Retinal pigment epithelial cell (primary cell): ENCODE measurements around the gene RPUSD2.
"Not testable (repeated sequence)": the region's sequence is repeated elsewhere in the genome, so short reads cannot be mapped to it uniquely, and the experiment has no call there.

ENCODE experiments used
- DNase-seq: peaks from one replicate; pipeline ENCODE4 v3.0.0-alpha.2; 2010; ENCODE audit warnings: low read depth
- H3K4me3 ChIP-seq: 2 replicates; pipeline ENCODE4 v1.5.1; 2011; ENCODE audit warnings: mild to moderate bottlenecking, low read length, control low read depth, moderate library complexity
- CTCF ChIP-seq: conservative IDR thresholded peaks from 2 replicates; pipeline ENCODE4 v1.5.1; 2011; ENCODE audit warnings: low read depth, low read length, control low read depth, inconsistent platforms

The RPUSD2 gene

GRCh38 chr15:40565333-40566238, 3.5 kb upstream of the RPUSD2 start:
- TF ChIP-seq CTCF = no peak
- peak overlapping the region; percentile 79 for H3K4me3 ChIP-seq
- DNase-seq = no peak

DNA sequence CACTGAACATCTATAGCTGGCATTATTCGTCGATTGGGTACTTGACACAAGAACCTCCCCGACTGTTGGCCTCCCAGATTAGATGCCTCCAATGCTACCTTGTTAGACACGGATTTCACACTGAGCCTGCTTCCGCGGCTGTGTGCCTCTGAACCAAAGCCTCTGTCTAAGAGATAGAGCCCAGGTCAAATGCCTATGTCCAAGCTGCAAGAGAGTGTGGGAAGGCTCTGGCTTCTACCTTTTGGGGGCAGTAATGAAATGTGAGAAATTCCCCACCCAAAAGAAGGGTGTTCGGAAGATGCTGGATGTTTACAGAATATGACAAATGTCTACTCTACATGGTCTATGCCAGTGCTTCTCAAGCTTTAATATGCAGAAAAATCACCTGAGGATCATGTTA, 2.0 kb upstream of the RPUSD2 start:
- H3K4me3 ChIP-seq = no peak overlapping the region
- no peak for DNase-seq
- peak; percentile 40 for TF ChIP-seq CTCF

DNA sequence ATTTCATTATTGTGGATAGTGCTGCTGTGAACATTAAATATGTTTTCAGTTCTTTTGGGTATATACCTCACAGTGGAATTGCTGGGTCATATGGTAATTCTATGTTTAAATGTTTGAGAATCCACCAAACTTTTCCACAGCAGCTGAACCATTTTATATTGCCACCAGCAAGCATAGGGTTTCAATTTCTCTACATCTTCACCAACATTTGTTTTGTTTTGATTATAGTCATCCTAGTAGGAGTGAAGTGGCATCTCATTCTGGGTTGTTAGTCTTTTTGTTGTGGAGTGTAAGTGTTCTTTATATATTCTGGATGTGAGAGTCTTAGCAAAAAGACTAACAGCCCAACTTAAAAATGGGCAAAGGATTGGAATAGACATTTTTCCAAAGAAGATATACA, 6.0 kb downstream of the RPUSD2 start:
- no peak for DNase-seq
- no peak overlapping the region for H3K4me3 ChIP-seq
- no peak for TF ChIP-seq CTCF

DNA sequence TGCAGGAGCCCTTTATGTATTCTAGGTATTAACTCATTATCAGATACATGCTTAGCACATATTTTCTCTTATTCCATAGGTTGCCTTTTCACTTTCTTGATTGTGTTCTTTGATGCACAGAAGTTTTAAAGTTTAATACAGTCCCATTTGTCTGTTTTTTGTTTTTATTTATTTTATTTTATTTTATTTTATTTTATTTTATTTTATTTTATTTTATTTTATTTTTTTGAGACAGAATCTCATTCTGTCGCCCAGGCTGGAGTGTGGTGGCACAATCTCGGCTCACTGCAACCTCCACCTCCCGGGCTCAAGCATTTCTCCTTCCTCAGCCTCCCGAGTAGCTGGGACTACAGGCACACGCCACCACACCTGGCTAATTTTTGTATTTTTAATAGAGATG, 7.8 kb downstream of the RPUSD2 start:
- DNase-seq, H3K4me3 ChIP-seq: not testable (repeated sequence)

DNA sequence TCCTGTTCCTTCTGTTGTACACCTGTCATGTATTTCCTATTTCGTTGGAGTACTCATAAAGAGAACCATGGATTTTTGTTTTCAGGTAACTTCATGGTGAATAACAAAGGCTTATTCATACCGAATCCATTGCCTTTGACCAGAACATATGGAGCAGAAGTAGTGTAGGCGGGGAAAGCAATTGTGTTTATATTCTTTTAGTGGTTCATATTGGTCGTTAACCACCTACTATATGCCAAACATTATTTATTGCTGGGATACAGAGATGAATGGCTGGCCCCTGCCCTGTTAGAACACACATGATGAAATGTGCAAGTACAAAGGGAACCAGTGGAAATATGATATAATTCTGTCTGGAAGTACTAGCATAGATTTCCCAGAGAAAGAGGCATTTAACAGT, 9.8 kb downstream of the RPUSD2 start:
- no peak for DNase-seq
- no peak for TF ChIP-seq CTCF

DNA sequence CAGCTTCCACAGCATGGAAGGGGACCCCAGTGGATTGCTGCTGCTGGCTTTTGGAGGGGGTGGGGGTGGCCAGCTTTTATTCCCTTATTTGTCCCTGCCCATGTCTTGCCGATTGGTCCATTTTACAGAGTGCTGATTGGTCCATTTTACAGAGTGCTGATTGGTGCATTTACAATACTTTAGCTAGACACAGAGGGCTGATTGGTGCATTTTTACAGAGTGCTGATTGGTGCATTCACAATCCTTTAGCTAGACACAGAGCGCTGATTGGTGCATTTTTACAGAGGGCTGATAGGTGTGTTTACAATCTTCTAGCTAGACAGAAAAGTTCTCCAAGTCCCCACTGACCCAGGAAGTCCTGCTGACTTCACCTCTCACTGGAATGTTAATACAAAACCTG, 12.7 kb downstream of the RPUSD2 start:
- not testable (repeated sequence) for DNase-seq, H3K4me3 ChIP-seq

More for the DNA sequence above, 9.8 kb downstream of the RPUSD2 start:
- H3K4me3 ChIP-seq = no peak overlapping the region

- H3K4me3 ChIP-seq = no peak overlapping the region
- no peak for DNase-seq
- TF ChIP-seq CTCF = no peak
These were observed 13.7 kb downstream of the RPUSD2 start for GRCh38 chr15:40582726-40583246.

GRCh38 chr15:40584191-40584590, 15.1 kb downstream of the RPUSD2 start:
- TF ChIP-seq CTCF = no peak
- no peak for DNase-seq
- no peak overlapping the region for H3K4me3 ChIP-seq
